Neural cell (in vitro differentiated cells): ENCODE results near the gene DCAF16.

Experiments used
- EP300 ChIP-seq: fragments of 450-650 bp; conservative IDR thresholded peaks from 2 replicates; pipeline ENCODE4 v1.6.1; 2014; ENCODE audit warnings: antibody characterized with exemption, mild to moderate bottlenecking, moderate library complexity; ENCODE audit not compliant: poor library complexity, severe bottlenecking
- EZH2 ChIP-seq: fragments of 200-600, 300-800 bp; shearing (Covaris generic), sonication (generic); IDR thresholded peaks from 2 replicates; pipeline ENCODE4 v1.6.1; 2014; ENCODE audit warnings: antibody characterized with exemption, low read length, borderline replicate concordance, mild to moderate bottlenecking; ENCODE audit not compliant: insufficient read depth, poor library complexity, severe bottlenecking
- MXI1 ChIP-seq: fragments of 450-650 bp; conservative IDR thresholded peaks from 2 replicates; pipeline ENCODE4 v1.6.1; 2014; ENCODE audit warnings: antibody characterized with exemption, mild to moderate bottlenecking; ENCODE audit not compliant: poor library complexity, severe bottlenecking
- POLR2AphosphoS5 ChIP-seq: IDR thresholded peaks from 2 replicates; pipeline ENCODE4 v1.6.1; 2012
- RAD21 ChIP-seq: fragments of 450-650 bp; conservative IDR thresholded peaks from 2 replicates; pipeline ENCODE4 v1.6.1; 2014; ENCODE audit warnings: antibody characterized with exemption, mild to moderate bottlenecking, moderate library complexity
- SMC3 ChIP-seq: fragments of 450-650 bp; conservative IDR thresholded peaks from 2 replicates; pipeline ENCODE4 v1.6.1; 2014; ENCODE audit warnings: antibody characterized with exemption, mild to moderate bottlenecking, moderate library complexity; ENCODE audit not compliant: poor library complexity
- TAF1 ChIP-seq: IDR thresholded peaks from 2 replicates; pipeline ENCODE4 v1.6.1; 2012; ENCODE audit warnings: low read depth
- TF ChIP-seq, protein P1 (sequence below): fragments of 450-650 bp; IDR thresholded peaks from 2 replicates; pipeline ENCODE4 v1.5.1; 2014; ENCODE audit warnings: antibody characterized with exemption, mild to moderate bottlenecking, moderate library complexity; ENCODE audit not compliant: poor library complexity, severe bottlenecking
- TF ChIP-seq, protein P2 (sequence below): IDR thresholded peaks from 2 replicates; pipeline ENCODE4 v1.6.1; 2012; ENCODE audit warnings: borderline replicate concordance

DNA sequence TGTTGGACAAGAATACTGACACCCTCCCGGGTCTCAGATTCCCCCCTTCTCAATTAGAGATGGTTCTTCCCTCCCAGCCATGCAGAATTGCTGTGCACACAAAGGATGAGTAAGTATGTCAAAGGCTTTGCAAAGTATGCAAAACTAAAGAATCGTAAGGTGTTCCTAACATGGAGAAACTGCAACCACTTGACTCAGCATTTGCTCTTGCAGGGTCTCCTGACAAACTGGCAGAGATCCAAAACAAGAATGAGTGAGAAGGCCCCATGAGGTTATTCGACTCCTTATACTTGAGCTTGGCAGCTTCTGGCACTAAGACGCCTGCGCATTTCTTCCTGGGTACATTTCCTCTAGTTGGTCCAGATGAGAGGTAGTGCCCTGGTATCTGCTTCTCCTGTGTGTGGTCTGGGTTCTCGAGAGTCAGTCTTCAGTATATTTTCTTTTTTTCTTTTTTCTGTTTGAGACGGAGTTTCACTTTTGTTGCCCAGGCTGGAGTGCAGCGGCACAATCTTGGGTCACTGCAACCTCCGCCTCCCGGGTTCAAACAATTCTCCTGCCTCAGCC, 37.3 kb downstream of the DCAF16 start:
- TF ChIP-seq, protein P1, sequence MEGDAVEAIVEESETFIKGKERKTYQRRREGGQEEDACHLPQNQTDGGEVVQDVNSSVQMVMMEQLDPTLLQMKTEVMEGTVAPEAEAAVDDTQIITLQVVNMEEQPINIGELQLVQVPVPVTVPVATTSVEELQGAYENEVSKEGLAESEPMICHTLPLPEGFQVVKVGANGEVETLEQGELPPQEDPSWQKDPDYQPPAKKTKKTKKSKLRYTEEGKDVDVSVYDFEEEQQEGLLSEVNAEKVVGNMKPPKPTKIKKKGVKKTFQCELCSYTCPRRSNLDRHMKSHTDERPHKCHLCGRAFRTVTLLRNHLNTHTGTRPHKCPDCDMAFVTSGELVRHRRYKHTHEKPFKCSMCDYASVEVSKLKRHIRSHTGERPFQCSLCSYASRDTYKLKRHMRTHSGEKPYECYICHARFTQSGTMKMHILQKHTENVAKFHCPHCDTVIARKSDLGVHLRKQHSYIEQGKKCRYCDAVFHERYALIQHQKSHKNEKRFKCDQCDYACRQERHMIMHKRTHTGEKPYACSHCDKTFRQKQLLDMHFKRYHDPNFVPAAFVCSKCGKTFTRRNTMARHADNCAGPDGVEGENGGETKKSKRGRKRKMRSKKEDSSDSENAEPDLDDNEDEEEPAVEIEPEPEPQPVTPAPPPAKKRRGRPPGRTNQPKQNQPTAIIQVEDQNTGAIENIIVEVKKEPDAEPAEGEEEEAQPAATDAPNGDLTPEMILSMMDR: no peak
- no peak for TF ChIP-seq EP300
- TF ChIP-seq, protein P2, sequence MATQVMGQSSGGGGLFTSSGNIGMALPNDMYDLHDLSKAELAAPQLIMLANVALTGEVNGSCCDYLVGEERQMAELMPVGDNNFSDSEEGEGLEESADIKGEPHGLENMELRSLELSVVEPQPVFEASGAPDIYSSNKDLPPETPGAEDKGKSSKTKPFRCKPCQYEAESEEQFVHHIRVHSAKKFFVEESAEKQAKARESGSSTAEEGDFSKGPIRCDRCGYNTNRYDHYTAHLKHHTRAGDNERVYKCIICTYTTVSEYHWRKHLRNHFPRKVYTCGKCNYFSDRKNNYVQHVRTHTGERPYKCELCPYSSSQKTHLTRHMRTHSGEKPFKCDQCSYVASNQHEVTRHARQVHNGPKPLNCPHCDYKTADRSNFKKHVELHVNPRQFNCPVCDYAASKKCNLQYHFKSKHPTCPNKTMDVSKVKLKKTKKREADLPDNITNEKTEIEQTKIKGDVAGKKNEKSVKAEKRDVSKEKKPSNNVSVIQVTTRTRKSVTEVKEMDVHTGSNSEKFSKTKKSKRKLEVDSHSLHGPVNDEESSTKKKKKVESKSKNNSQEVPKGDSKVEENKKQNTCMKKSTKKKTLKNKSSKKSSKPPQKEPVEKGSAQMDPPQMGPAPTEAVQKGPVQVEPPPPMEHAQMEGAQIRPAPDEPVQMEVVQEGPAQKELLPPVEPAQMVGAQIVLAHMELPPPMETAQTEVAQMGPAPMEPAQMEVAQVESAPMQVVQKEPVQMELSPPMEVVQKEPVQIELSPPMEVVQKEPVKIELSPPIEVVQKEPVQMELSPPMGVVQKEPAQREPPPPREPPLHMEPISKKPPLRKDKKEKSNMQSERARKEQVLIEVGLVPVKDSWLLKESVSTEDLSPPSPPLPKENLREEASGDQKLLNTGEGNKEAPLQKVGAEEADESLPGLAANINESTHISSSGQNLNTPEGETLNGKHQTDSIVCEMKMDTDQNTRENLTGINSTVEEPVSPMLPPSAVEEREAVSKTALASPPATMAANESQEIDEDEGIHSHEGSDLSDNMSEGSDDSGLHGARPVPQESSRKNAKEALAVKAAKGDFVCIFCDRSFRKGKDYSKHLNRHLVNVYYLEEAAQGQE: no peak
- no peak for TF ChIP-seq TAF1
- TF ChIP-seq MXI1: no peak
- TF ChIP-seq POLR2AphosphoS5: no peak
- TF ChIP-seq EZH2: no peak
- no peak for TF ChIP-seq SMC3
- TF ChIP-seq RAD21: no peak
